Tibial artery (tissue), 4 donors: ENCODE data around the gene CARD14.
"Not testable (repeated sequence)": the region's sequence is repeated elsewhere in the genome, so short reads cannot be mapped to it uniquely, and the experiment has no call there.

Source experiments
- DNase-seq, 2 donors: peaks; one replicate each; pipeline ENCODE4 v3.0.0-alpha.2; 2019
- H3K27ac ChIP-seq, 2 donors: fragments of 200-600 bp; sonication (generic) in 1 of 2; 1 replicate in 1 of 2; 2 replicates in 1 of 2; pipeline ENCODE4 v1.5.1; 2018 to 2019; ENCODE audit warnings: mild to moderate bottlenecking in 1 of 2
- H3K27me3 ChIP-seq, 2 donors: fragments of 200-600 bp; sonication (generic) in 1 of 2; one replicate each; pipeline versions ENCODE4 v1.5.1 to v1.6.0; 2016 to 2019
- H3K36me3 ChIP-seq, 3 donors: fragments of 200-600 bp; sonication (generic) in 2 of 3; one replicate each; pipeline ENCODE4 v1.5.1; 2016 to 2019; ENCODE audit warnings: mild to moderate bottlenecking in 2 of 3
- H3K4me1 ChIP-seq, 4 donors: fragments of 200-600 bp; sonication (generic) in 2 of 4; 1 replicate in 3 of 4; 2 replicates in 1 of 4; pipeline ENCODE4 v1.5.1; 2016 to 2019
- H3K4me3 ChIP-seq, 2 donors: fragments of 200-600 bp; sonication (generic) in 1 of 2; 1 replicate in 1 of 2; 2 replicates in 1 of 2; pipeline ENCODE4 v1.5.1; 2018 to 2019; ENCODE audit warnings: mild to moderate bottlenecking in 2 of 2
- H3K9me3 ChIP-seq, 3 donors: fragments of 200-600 bp; sonication (generic) in 1 of 3; one replicate each; pipeline ENCODE4 v1.5.1; 2016 to 2019
- CTCF ChIP-seq, 2 experiments: fragments of 200-600 bp in 1 of 2; fragments of 450-650 bp in 1 of 2; IDR thresholded peaks; one replicate each; pipeline ENCODE4 v1.5.1; 2017 to 2019; ENCODE audit warnings: antibody characterized with exemption in 2 of 2, mild to moderate bottlenecking in 1 of 2, moderate library complexity in 1 of 2
- intact Hi-C: fragments of 100-400 bp; cut with DNase I; formaldehyde crosslinking; loops from one replicate; pipeline ENCODE4 v1.15.0; 2023; ENCODE audit warnings: low total_unique reads

CARD14 gene

DNA sequence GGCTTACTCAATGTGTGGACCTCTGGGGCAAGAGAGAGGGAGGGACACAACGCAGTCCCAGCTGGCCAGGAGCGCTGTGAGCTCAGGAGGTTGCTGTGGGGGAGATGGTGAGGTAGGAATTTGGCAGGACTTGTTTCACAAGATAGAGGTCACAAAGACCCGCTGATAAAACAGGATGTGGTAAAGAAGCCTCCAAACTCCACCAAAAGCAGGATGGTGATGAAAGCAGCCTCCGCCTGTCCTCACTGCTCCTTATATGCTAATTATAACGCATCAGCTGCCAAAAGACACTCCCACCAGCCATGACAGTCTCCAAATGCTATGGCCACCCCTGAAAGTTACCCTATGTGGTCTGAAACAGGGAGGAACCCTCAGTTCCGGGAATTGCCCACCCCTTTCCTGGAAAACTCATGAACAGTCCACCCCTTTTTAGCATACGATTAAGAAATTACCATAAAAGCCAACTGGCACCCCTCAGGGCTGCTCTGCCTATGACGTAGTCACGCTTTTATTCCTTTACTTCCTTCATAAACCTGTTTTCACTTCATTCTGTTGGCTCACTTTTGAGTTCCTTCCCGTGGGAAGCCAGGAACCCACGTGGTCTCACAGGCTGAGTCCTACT, 17.6 kb upstream of the CARD14 start:
- Histone ChIP-seq H3K27ac (no peak overlapping the region), H3K36me3 (no peaks in the 10 kb centered on the region), H3K4me1 (peaks cover 0 to 14% (median 7%) of the 10 kb centered on the region in 4 donors), H3K4me3 (no peak overlapping the region), H3K9me3 (peaks cover 0 to 7% (median 0%) of the 10 kb centered on the region in 3 donors), H3K27me3 (no peaks in the 10 kb centered on the region)
- TF ChIP-seq CTCF (IDR thresholded peaks at IDR 0.05) = no peak
- DNase-seq = no peak
- intact Hi-C loops = no loop called here

DNA sequence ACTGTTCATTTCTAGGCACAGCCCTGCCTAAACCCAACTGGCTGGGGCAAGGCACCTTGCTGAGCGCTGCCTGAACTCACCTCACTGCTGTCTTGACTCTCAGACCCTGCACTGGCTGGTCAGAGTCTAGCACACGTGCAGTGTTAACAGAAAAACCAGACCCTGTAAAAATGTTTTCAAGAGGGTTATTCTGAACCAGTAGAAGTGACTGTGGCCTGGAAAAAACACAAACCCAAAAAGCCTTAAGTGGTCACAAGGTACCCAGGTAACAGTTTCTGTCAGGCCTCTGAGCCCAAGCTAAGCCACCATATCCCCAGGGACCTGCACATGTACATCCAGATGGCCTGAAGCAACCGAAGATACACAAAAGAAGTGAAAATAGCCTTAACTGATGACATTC, 16.8 kb upstream of the CARD14 start:
- intact Hi-C loops = no loop called here
- no peak overlapping the region for H3K27ac ChIP-seq
- H3K4me3 ChIP-seq = no peak overlapping the region
- DNase-seq = no peak
- TF ChIP-seq CTCF (IDR thresholded peaks at IDR 0.05) = no peak
- peaks cover 0 to 7% (median 0%) of the 10 kb centered on the region in 3 donors for H3K9me3 ChIP-seq
- H3K36me3 ChIP-seq = no peaks in the 10 kb centered on the region
- no peaks in the 10 kb centered on the region for H3K27me3 ChIP-seq
- H3K4me1 ChIP-seq = peaks cover 0 to 12% (median 5%) of the 10 kb centered on the region in 4 donors

DNA sequence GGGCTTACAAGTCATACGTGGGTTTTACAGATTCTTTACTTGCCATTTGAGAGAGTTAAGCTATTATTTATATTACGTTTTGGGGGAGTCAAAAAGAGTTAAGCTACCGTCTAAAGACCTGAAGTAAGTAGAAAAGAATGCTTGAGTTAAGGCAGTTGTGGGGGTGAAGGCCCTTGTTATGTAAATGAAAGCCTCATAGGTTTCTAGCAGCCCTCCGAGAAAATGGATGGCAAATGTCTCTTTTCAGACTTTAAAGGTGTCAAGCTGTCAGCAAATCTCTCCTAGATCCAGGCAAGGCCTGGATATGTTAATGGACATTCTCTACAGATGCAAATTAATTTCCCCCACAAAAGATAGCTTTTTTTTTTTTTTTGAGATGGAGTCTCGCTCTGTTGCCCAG, 15.7 kb upstream of the CARD14 start:
- TF ChIP-seq CTCF (IDR thresholded peaks at IDR 0.05) = no peak
- Histone ChIP-seq H3K27ac (no peak overlapping the region), H3K9me3 (peaks cover 0 to 7% (median 0%) of the 10 kb centered on the region in 3 donors), H3K4me1 (peaks cover 0 to under 1% (median 0%) of the 10 kb centered on the region in 4 donors), H3K27me3 (no peaks in the 10 kb centered on the region), H3K36me3 (no peaks in the 10 kb centered on the region), H3K4me3 (no peak overlapping the region)
- no peak for DNase-seq
- intact Hi-C loops = no loop called here

DNA sequence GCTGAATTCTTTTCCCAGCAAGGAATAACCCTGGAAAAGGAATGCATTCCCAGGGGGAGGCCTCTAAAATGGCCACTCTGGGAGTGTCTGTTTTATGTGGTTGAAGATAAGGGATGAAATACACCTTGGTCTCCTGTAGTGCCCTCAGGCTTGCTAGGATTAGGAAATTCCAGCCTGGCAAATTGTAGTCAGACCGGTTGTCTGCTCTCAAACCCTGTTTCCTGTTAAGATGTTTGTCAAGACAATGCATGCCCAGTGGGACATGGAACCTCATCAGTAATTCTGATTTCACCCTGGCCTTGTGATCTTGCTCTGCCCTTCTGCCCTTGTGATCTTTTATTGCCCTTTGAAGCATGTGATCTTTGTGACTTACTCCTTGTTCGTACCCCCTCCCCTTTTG, 14.2 kb upstream of the CARD14 start:
- H3K27ac ChIP-seq, H3K36me3 ChIP-seq, H3K4me3 ChIP-seq, H3K9me3 ChIP-seq, intact Hi-C loops, DNase-seq, H3K4me1 ChIP-seq: not testable (repeated sequence)
- H3K27me3 ChIP-seq = peaks cover 0 to 10% of the 10 kb centered on the region in 2 donors

- no peak for TF ChIP-seq CTCF (IDR thresholded peaks at IDR 0.05)
- H3K27ac ChIP-seq = no peak overlapping the region
- H3K9me3 ChIP-seq = peaks cover 0 to 7% (median 0%) of the 10 kb centered on the region in 3 donors
- no peaks in the 10 kb centered on the region for H3K36me3 ChIP-seq
- no peak overlapping the region for H3K4me3 ChIP-seq
- H3K27me3 ChIP-seq = peaks cover 0 to 17% of the 10 kb centered on the region in 2 donors
- intact Hi-C loops = no loop called here
- DNase-seq = no peak
- H3K4me1 ChIP-seq = no peaks in the 10 kb centered on the region
Measured at GRCh38 chr17:80158846-80159245, 11.0 kb upstream of the CARD14 start.

- intact Hi-C loops = no loop called here
- H3K9me3 ChIP-seq = peaks cover 0 to 3% (median 0%) of the 10 kb centered on the region in 3 donors
- H3K4me1 ChIP-seq = no peaks in the 10 kb centered on the region
- TF ChIP-seq CTCF (IDR thresholded peaks at IDR 0.05) = no peak
- no peak overlapping the region for H3K27ac ChIP-seq
- no peak overlapping the region for H3K4me3 ChIP-seq
- no peaks in the 10 kb centered on the region for H3K36me3 ChIP-seq
- DNase-seq = no peak
- peaks cover 0 to 19% of the 10 kb centered on the region in 2 donors for H3K27me3 ChIP-seq
Measured at GRCh38 chr17:80160536-80160935, 9.3 kb upstream of the CARD14 start.
